Panc1 (cell line): ENCODE measurements around the gene JADE2. TPM values are rescaled to one million over a fixed set of nuclear protein-coding genes. Genes with fewer than 3 reads are reported as not detected.
"Not testable (repeated sequence)": the region's sequence is repeated elsewhere in the genome, so short reads cannot be mapped to it uniquely, and the experiment has no call there.

Source experiments
- ATAC-seq: fragments of 200-7000 bp; cut with Tn5 transposase; 2 replicates; pipeline ENCODE4 v1.9.1; 2020; ENCODE audit warnings: mild to moderate bottlenecking, moderate library complexity
- BruUV-seq: library from RNA; stranded (reverse); fragments of 400-500 nt; replicated peaks from 2 replicates; lab custom pipeline; 2021; lab: Mats Ljungman, UMichigan
- CTCF ChIA-PET: fragments of 300-600 bp; sonication (Branson Sonifier 250); formaldehyde crosslinking; loops from one replicate; lab custom pipeline; 2022; ENCODE audit warnings: antibody characterized with exemption; lab: Charles Lee
- POLR2A ChIA-PET: fragments of 300-600 bp; sonication (Branson Sonifier 250); formaldehyde crosslinking; loops from one replicate; lab custom pipeline; 2022; ENCODE audit warnings: antibody characterized with exemption; lab: Charles Lee
- DNase-seq: peaks from one replicate; pipeline ENCODE4 v3.0.0-alpha.2; 2010; ENCODE audit warnings: low read depth, low spot score
- H3K27ac ChIP-seq: 2 replicates; pipeline ENCODE4 v1.5.1; 2011; ENCODE audit warnings: mild to moderate bottlenecking, low read length, inconsistent platforms
- H3K27me3 ChIP-seq: fragments of 200-500 bp; sonication (Bioruptor generic); 2 replicates; pipeline ENCODE4 v1.6.0; 2014; ENCODE audit warnings: low read length, inconsistent platforms; ENCODE audit not compliant: control insufficient read depth, insufficient read depth
- H3K36me3 ChIP-seq: fragments of 200-500 bp; sonication (Bioruptor generic); 2 replicates; pipeline ENCODE4 v1.5.1; 2014; ENCODE audit warnings: inconsistent platforms, mild to moderate bottlenecking, low read length, moderate library complexity; ENCODE audit not compliant: control insufficient read depth, insufficient read depth
- H3K4me1 ChIP-seq: 2 replicates; pipeline ENCODE4 v1.5.1; 2011; ENCODE audit warnings: inconsistent platforms, mild to moderate bottlenecking, low read length, moderate library complexity; ENCODE audit not compliant: control insufficient read depth, insufficient read depth
- H3K4me3 ChIP-seq, 2 experiments: 2 replicates each; pipeline ENCODE4 v1.5.1; 2011 to 2012; ENCODE audit warnings: low read depth in 2 of 2, low read length in 2 of 2, mild to moderate bottlenecking in 2 of 2, inconsistent platforms in 1 of 2, moderate library complexity in 1 of 2
- H3K9me3 ChIP-seq: fragments of 200-500 bp; sonication (Bioruptor generic); 2 replicates; pipeline ENCODE4 v1.5.1; 2014; ENCODE audit warnings: low read depth, mild to moderate bottlenecking, inconsistent platforms, low read length, moderate library complexity; ENCODE audit not compliant: control insufficient read depth, insufficient read depth
- CTCF ChIP-seq: fragments of 450-650 bp; IDR thresholded peaks from 2 replicates; pipeline ENCODE4 v1.5.1; 2017; ENCODE audit warnings: mild to moderate bottlenecking
- POLR2AphosphoS5 ChIP-seq: IDR thresholded peaks from 2 replicates; pipeline ENCODE4 v1.6.1; 2012; ENCODE audit warnings: mild to moderate bottlenecking, low read depth, low read length, moderate library complexity
- REST ChIP-seq, 2 experiments: IDR thresholded peaks; 2 replicates each; pipeline ENCODE4 v1.6.1; 2011 to 2012; ENCODE audit warnings: low read depth in 2 of 2, control low read depth in 1 of 2, low read length in 1 of 2, mild to moderate bottlenecking in 1 of 2, moderate library complexity in 1 of 2; ENCODE audit not compliant: insufficient read depth in 1 of 2
- SIN3A ChIP-seq: IDR thresholded peaks from 2 replicates; pipeline ENCODE4 v1.6.1; 2012; ENCODE audit warnings: low read depth, mild to moderate bottlenecking, low read length, moderate library complexity, borderline replicate concordance; ENCODE audit not compliant: insufficient read depth
- TCF7L2 ChIP-seq: IDR thresholded peaks from 2 replicates; pipeline ENCODE4 v1.6.1; 2011; ENCODE audit warnings: mild to moderate bottlenecking, low read depth, low read length, inconsistent platforms
- in situ Hi-C: cut with HindIII; loops from 2 replicates; pipeline ENCODE4 v1.10.0; 2016; ENCODE audit warnings: low sequenced_read_pairs, low pct_unique_long_range_greater_than_20kb
- intact Hi-C: fragments of 100-400 bp; cut with micrococcal nuclease; formaldehyde crosslinking; loops from one replicate; pipeline ENCODE4 v1.10.0; 2022; ENCODE audit not compliant: unreplicated experiment
- total RNA-seq: library from RNA; stranded (reverse); gene quantifications from one replicate; pipeline ENCODE4 v1.2.1, GENCODE V29; 2021; ENCODE audit not compliant: unreplicated experiment

JADE2 gene
- total RNA-seq, 1 experiment from 2014 or later: 80.0 TPM

- no TSS peak for BruUV-seq
- no peaks in the 10 kb centered on the region for H3K4me1 ChIP-seq
- intact Hi-C loops: no loop called here
- TF ChIP-seq TCF7L2 (no peak), SIN3A (no peak), CTCF (no peak), POLR2AphosphoS5 (no peak), REST (IDR thresholded peaks at IDR 0.05; ENCODE audit: insufficient read depth in 1 of 2, low read depth in 2 of 2, low read length in 1 of 2) (no peak)
- ChIA-PET CTCF (no interaction called here), POLR2A (no interaction called here)
- H3K4me3 ChIP-seq: no peak overlapping the region
- DNase-seq: no peak
- H3K9me3 ChIP-seq: no peaks in the 10 kb centered on the region
- in situ Hi-C loops: no loop called here
- H3K36me3 ChIP-seq: no peaks in the 10 kb centered on the region
- no peak overlapping the region for H3K27ac ChIP-seq
- ATAC-seq: no peak
- H3K27me3 ChIP-seq: no peaks in the 10 kb centered on the region
Observed at GRCh38 chr5:134595458-134595838, 70.0 kb downstream of the JADE2 start.

- in situ Hi-C loops, H3K9me3 ChIP-seq, BruUV-seq, H3K4me1 ChIP-seq, H3K36me3 ChIP-seq, H3K27ac ChIP-seq, DNase-seq, intact Hi-C loops, CTCF ChIA-PET, H3K4me3 ChIP-seq, ATAC-seq, H3K27me3 ChIP-seq: not testable (repeated sequence)
- POLR2A ChIA-PET: interaction anchor here (0.6 kb wide), 1 partner anchor 21 kb away, joined by 3 read pairs; no protein-coding TSS in a partner anchor
Observed at GRCh38 chr5:134599820-134600219, 74.3 kb downstream of the JADE2 start.

- Histone ChIP-seq H3K27ac (no peak overlapping the region), H3K9me3 (no peaks in the 10 kb centered on the region), H3K4me3 (no peak overlapping the region), H3K27me3 (no peaks in the 10 kb centered on the region), H3K4me1 (no peaks in the 10 kb centered on the region), H3K36me3 (peaks cover 5% of the 10 kb centered on the region; the same call in 1 of the 2 replicates)
- ATAC-seq: no peak
- no TSS peak for BruUV-seq
- POLR2A ChIA-PET: no interaction called here
- CTCF ChIA-PET: no interaction called here
- in situ Hi-C loops: no loop called here
- no peak for TF ChIP-seq SIN3A
- TF ChIP-seq REST (IDR thresholded peaks at IDR 0.05; ENCODE audit: insufficient read depth in 1 of 2, low read depth in 2 of 2, low read length in 1 of 2): no peak
- no peak for TF ChIP-seq CTCF
- intact Hi-C loops: no loop called here
- DNase-seq: no peak
Observed at GRCh38 chr5:134600600-134600999, 75.1 kb downstream of the JADE2 start.
